DOHH2 (cell line): Measurements from ENCODE around the gene C2CD4A.

Source experiments
- H3F3A ChIP-seq: fragments of 200-600 bp; sonication (generic), shearing (Covaris generic); 2 replicates; pipeline ENCODE4 v1.6.0; 2016; ENCODE audit warnings: antibody characterized with exemption, mild to moderate bottlenecking; ENCODE audit not compliant: control insufficient read depth, insufficient read depth
- H3K27ac ChIP-seq: fragments of 200-600 bp; sonication (generic); 2 replicates; pipeline ENCODE4 v1.5.1; 2014; ENCODE audit warnings: low read depth, mild to moderate bottlenecking, low read length, moderate library complexity
- H3K27me3 ChIP-seq: fragments of 200-600 bp; sonication (generic); 2 replicates; pipeline ENCODE4 v1.6.1; 2014; ENCODE audit warnings: mild to moderate bottlenecking, low read length, mixed read lengths; ENCODE audit not compliant: control insufficient read depth
- H3K36me3 ChIP-seq: fragments of 200-600 bp; sonication (generic); 2 replicates; pipeline ENCODE4 v1.6.1; 2014; ENCODE audit warnings: mild to moderate bottlenecking, low read length, moderate library complexity, mixed read lengths; ENCODE audit not compliant: control insufficient read depth
- H3K4me1 ChIP-seq: fragments of 200-600 bp; sonication (generic); 2 replicates; pipeline ENCODE4 v1.6.1; 2014; ENCODE audit warnings: mild to moderate bottlenecking, low read length, mixed read lengths; ENCODE audit not compliant: control insufficient read depth
- H3K4me2 ChIP-seq: fragments of 200-600 bp; sonication (generic); 2 replicates; pipeline ENCODE4 v1.6.0; 2014; ENCODE audit warnings: mild to moderate bottlenecking, low read length, moderate library complexity
- H3K4me3 ChIP-seq: fragments of 200-600 bp; sonication (generic); 2 replicates; pipeline ENCODE4 v1.5.1; 2014; ENCODE audit warnings: mild to moderate bottlenecking, low read length, mixed read lengths
- H3K79me2 ChIP-seq: fragments of 200-600 bp; sonication (generic); 2 replicates; pipeline ENCODE4 v1.6.1; 2014; ENCODE audit warnings: mild to moderate bottlenecking, low read length, mixed read lengths; ENCODE audit not compliant: control insufficient read depth
- H3K9me2 ChIP-seq: fragments of 200-600 bp; sonication (generic); replicated peaks from 2 replicates; pipeline ENCODE4 v1.6.1; 2014; ENCODE audit warnings: mild to moderate bottlenecking, low read length, mixed read lengths; ENCODE audit not compliant: control insufficient read depth
- H3K9me3 ChIP-seq: fragments of 200-600 bp; sonication (generic); 2 replicates; pipeline ENCODE4 v1.6.1; 2014; ENCODE audit warnings: antibody characterized with exemption, low read length, mixed read lengths; ENCODE audit not compliant: control insufficient read depth, insufficient read depth
- H4K20me1 ChIP-seq: fragments of 200-600 bp; sonication (generic); 2 replicates; pipeline ENCODE4 v1.6.0; 2014; ENCODE audit warnings: low read depth, mild to moderate bottlenecking, antibody characterized with exemption, low read length, moderate library complexity; ENCODE audit not compliant: control insufficient read depth, insufficient read depth
- EZH2phosphoT487 ChIP-seq: fragments of 200-600 bp; sonication (generic); IDR thresholded peaks from 2 replicates; pipeline ENCODE4 v1.6.1; 2017; ENCODE audit warnings: borderline replicate concordance, mild to moderate bottlenecking, antibody characterized with exemption, low read length, moderate library complexity, mixed read lengths
- TF ChIP-seq, protein P1 (sequence below): fragments of 200-600 bp; sonication (generic); IDR thresholded peaks from one replicate; pipeline ENCODE4 v1.5.1; 2014; ENCODE audit warnings: antibody characterized with exemption, mild to moderate bottlenecking, low read depth, low read length; ENCODE audit not compliant: poor library complexity, severe bottlenecking

Gene C2CD4A, protein sequence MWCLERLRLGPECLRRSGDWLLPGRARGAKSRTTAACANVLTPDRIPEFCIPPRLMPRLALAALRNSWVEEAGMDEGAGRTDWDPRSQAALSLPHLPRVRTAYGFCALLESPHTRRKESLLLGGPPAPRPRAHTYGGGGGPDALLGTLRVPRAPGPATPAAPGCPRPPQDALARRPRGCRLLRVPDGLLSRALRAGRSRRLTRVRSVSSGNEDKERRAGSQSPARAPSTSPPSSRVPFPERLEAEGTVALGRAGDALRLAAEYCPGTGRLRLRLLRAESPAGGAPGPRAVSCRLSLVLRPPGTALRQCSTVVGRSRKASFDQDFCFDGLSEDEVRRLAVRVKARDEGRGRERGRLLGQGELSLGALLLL

DNA sequence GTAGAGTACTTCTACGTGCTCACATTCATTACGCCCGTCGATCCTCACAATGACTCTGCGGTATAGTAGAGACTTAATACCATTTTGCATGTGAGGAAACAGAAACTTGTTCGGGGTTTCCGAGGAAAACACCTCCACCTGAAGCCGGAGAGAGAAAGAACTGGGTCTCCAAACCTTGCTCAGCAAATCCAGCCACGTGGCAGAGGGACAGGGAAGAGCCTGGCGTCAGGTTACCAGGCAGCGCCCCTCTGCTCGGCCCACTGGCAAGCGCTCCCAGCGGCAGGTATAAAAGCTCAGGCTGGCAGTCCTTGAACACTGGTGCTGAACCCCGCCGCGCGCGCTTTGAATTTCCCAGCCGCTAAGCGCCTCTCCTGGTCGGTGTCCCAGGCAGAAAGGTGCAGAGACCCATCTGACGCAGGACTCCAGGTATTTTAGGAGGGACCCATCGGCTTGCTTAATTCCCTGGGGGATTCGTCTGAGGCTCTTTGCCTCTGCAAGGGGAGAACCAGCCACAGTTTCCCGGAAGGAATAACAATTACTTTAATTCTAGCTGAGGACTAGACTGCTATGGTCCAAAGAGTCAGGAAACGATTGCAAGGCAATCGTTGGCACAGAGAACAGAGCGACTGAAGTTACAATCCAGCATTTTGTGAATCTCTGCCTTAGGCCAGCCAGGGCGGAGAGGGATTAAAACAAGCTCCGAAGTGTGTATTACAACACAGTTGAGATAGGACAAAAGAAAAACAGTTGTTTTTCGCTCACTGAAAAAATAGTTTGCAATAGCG, at the start of gene C2CD4A:
C2CD4A (plus strand) TSS at position 315 of the 785 bp plus-strand sequence. CDS start 637 bp downstream, outside the sequence.
- peak within 1 kb of the TSS; percentile 72 for H3K4me2 ChIP-seq

DNA sequence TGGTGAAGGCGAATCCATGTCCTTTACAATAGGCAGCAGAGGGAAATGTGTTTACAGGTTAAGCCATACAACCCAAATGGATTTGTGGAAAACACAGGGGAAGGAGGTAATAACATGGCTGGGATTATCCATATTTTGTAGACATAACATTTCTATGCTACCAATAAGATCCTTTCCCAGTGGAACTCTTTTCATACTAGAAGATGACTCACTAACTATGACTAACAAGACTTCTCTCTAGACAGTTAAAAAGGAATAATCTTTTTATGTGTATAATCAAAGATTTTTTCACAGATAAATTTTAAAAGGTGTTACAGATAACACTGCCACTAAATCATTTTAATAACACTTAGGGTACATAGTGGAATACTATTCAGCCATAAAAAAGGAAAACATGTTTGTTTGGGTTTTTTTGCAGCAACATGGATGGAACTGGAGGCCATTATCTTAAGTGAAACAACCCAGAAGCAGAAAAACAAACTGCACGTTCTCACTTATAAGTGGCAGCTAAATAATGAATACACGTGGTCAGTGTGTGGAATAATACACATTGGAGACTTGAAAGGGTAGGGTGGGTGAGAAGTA, 46.1 kb upstream of the C2CD4A start:
- Histone ChIP-seq H3K9me2 (no peaks in the 10 kb centered on the region), H3K9me3 (peaks cover 3% of the 10 kb centered on the region; the same call in 1 of the 2 replicates), H3K36me3 (peaks cover 31% of the 10 kb centered on the region), H3K79me2 (no peaks in the 10 kb centered on the region), H3K4me1 (no peaks in the 10 kb centered on the region), H3K27ac (no peak overlapping the region), H3K4me2 (no peak overlapping the region), H4K20me1 (no peaks in the 10 kb centered on the region), H3K27me3 (no peaks in the 10 kb centered on the region), H3K4me3 (no peak overlapping the region), H3F3A (no peaks in the 10 kb centered on the region; the same call in 1 of the 2 replicates)
- no peak for TF ChIP-seq EZH2phosphoT487
- TF ChIP-seq, protein P1, sequence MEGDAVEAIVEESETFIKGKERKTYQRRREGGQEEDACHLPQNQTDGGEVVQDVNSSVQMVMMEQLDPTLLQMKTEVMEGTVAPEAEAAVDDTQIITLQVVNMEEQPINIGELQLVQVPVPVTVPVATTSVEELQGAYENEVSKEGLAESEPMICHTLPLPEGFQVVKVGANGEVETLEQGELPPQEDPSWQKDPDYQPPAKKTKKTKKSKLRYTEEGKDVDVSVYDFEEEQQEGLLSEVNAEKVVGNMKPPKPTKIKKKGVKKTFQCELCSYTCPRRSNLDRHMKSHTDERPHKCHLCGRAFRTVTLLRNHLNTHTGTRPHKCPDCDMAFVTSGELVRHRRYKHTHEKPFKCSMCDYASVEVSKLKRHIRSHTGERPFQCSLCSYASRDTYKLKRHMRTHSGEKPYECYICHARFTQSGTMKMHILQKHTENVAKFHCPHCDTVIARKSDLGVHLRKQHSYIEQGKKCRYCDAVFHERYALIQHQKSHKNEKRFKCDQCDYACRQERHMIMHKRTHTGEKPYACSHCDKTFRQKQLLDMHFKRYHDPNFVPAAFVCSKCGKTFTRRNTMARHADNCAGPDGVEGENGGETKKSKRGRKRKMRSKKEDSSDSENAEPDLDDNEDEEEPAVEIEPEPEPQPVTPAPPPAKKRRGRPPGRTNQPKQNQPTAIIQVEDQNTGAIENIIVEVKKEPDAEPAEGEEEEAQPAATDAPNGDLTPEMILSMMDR, result no peak

More for the DNA sequence above, at the start of gene C2CD4A:
- no peak within 1 kb of the TSS for H3K27ac ChIP-seq
- peaks cover 38% of the 10 kb centered on the region for H3K27me3 ChIP-seq
- no peaks in the 10 kb centered on the region for H3K9me3 ChIP-seq
- peaks cover 5% of the 10 kb centered on the region; the same call in 1 of the 2 replicates for H3F3A ChIP-seq
- no peaks in the 10 kb centered on the region for H3K79me2 ChIP-seq
- H3K4me1 ChIP-seq, result peaks cover 25% of the 10 kb centered on the region
- no peaks in the 10 kb centered on the region for H3K9me2 ChIP-seq
- no peaks in the 10 kb centered on the region for H4K20me1 ChIP-seq
- H3K36me3 ChIP-seq, result no peaks in the 10 kb centered on the region
- peak within 1 kb of the TSS; percentile 54 for H3K4me3 ChIP-seq
- TF ChIP-seq, protein P1, result no peak
- peak; percentile 80 for TF ChIP-seq EZH2phosphoT487

DNA sequence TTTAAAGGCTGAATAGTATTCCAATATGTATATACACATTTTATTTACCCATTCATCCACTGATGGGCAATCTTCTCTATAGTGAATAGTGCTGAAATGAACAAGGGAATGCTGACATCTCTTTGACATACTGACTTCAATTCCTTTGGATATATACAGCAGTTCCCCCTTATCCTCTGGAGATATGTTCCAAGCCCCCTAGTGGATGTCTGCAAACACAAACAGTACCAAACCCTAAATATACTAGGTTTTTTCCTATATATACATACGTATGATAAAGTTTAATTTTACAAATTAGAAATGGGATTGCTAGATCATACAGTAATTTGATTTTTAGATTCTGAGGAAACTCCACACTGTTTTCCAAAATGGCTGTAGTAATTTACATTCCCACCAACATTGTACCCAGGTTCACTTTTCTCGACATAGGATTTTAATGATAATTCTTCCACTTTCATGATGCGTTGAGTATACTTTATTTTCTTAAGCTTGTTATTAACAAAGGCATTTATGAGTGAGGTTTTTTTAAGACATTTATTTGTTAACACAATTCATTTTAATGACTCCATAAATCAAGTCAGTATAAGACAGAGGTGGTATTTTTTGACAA, 44.7 kb upstream of the C2CD4A start:
- Histone ChIP-seq H3K9me2 (no peaks in the 10 kb centered on the region), H4K20me1 (no peaks in the 10 kb centered on the region), H3K27ac (no peak overlapping the region), H3K79me2 (no peaks in the 10 kb centered on the region), H3K9me3 (peaks cover 3% of the 10 kb centered on the region; the same call in 1 of the 2 replicates), H3K4me1 (peaks cover 5% of the 10 kb centered on the region), H3K36me3 (peaks cover 31% of the 10 kb centered on the region), H3K27me3 (no peaks in the 10 kb centered on the region), H3K4me2 (no peak overlapping the region), H3F3A (no peaks in the 10 kb centered on the region; the same call in 1 of the 2 replicates), H3K4me3 (no peak overlapping the region)
- no peak for TF ChIP-seq EZH2phosphoT487
- TF ChIP-seq, protein P1, result peak; percentile 44
